Uterus (tissue), 4 donors: ENCODE results near the gene YTHDF1. TPM values are rescaled to one million over a fixed set of nuclear protein-coding genes. Genes with fewer than 3 reads are reported as not detected.

Source experiments
- DNase-seq, 2 donors: peaks; one replicate each; pipeline ENCODE4 v3.0.0-alpha.2; 2019 to 2020
- H3K27ac ChIP-seq, 2 donors: fragments of 200-600 bp; sonication (generic); 1 replicate in 1 of 2; 2 replicates in 1 of 2; pipeline ENCODE4 v1.5.1; 2016 to 2018
- H3K27me3 ChIP-seq, 2 donors: fragments of 200-600 bp; sonication (generic); one replicate each; pipeline ENCODE4 v1.5.1; 2018 to 2019; ENCODE audit warnings: control low read depth in 1 of 2
- H3K36me3 ChIP-seq, 2 donors: fragments of 200-600 bp; sonication (generic); one replicate each; pipeline ENCODE4 v1.5.1; 2019; ENCODE audit warnings: control low read depth in 1 of 2
- H3K4me1 ChIP-seq, 2 donors: fragments of 200-600 bp; sonication (generic); one replicate each; pipeline ENCODE4 v1.5.1; 2018 to 2019; ENCODE audit warnings: control low read depth in 1 of 2
- H3K4me3 ChIP-seq, 2 donors: fragments of 200-600 bp; sonication (generic); 1 replicate in 1 of 2; 2 replicates in 1 of 2; pipeline ENCODE4 v1.5.1; 2018 to 2019; ENCODE audit warnings: mild to moderate bottlenecking in 1 of 2
- H3K9me3 ChIP-seq, 2 donors: fragments of 200-600 bp; sonication (generic); one replicate each; pipeline ENCODE4 v1.5.1; 2019; ENCODE audit warnings: control low read depth in 1 of 2
- POLR2A ChIP-seq, 2 donors: fragments of 450-650 bp; IDR thresholded peaks; one replicate each; pipeline ENCODE4 v1.6.1; 2016; ENCODE audit warnings: antibody characterized with exemption in 2 of 2, mild to moderate bottlenecking in 1 of 2, moderate library complexity in 1 of 2
- intact Hi-C: fragments of 100-400 bp; cut with DNase I; formaldehyde crosslinking; loops from one replicate; pipeline ENCODE4 v1.15.1; 2023; ENCODE audit warnings: low total_unique reads
- total RNA-seq, 4 donors: library from RNA; depleted of rRNA in 3 of 4; stranded (reverse); fragments of >200 nt in 3 of 4; gene quantifications; one replicate each; pipeline versions ENCODE4 v1.1.0 to v1.2.4, GENCODE V29; 2014 to 2023
- TF ChIP-seq, protein P1 (sequence below), 4 experiments: fragments of 200-600 bp in 2 of 4; fragments of 450-650 bp in 2 of 4; sonication (generic) in 2 of 4; IDR thresholded peaks; one replicate each; pipeline ENCODE4 v1.5.1; 2016 to 2019; ENCODE audit warnings: antibody characterized with exemption in 4 of 4, mild to moderate bottlenecking in 2 of 4, moderate library complexity in 1 of 4
- donor health status: DM: yes; HTN: yes; CAD: no.

YTHDF1 gene
- total RNA-seq, 4 donors from 2014 or later = 17.9 to 35.8 (median 25.8) TPM

DNA sequence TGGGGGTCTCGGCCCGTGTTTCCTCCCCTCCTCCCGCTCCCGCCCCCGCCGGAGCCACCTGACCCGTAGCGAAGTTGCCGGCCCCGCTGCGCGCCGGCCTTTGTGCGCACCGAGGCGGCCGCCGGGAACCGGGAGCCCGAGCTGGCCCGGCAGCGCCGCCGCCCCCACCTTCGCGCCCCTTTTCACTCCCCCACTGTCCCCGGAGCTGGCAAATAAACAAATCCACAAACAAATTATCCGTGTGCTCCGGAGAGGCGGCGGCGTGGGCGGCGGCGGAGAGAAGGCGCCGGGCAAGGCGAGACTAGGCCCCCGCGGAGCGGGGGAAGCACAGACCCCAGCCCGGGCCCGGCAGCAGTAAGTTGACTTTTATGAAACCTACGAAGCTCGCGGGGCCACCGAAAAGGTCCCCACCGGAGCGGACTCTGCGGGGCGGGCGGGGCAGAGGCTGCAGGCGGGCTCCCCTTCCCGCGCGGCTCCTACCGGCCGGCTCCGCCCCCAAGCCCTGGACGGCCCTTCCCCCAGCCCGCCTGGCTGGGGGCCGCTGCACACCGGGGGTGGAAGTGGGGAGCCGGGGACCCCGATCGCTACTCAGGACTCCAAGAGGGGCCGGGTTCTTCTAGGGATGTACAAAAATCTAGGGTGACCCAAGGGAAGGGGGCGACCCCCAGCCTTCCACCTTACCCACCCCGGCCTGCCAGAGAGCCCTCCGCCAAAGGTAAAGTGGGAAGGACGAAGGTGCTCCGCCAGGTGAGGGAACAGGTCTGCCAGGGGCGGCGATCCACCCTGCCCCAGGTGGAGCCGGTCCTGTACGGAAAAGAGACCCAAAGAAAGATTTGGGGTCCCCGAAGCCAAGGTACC, 40.7 kb downstream of the YTHDF1 start:
- no peak for DNase-seq
- H3K9me3 ChIP-seq = no peaks in the 10 kb centered on the region
- no peaks in the 10 kb centered on the region for H3K36me3 ChIP-seq
- peaks cover 0 to 31% of the 10 kb centered on the region in 2 donors for H3K4me1 ChIP-seq
- H3K4me3 ChIP-seq = no peak overlapping the region
- intact Hi-C loops = no loop called here
- peaks cover 18 to 50% of the 10 kb centered on the region in 2 donors for H3K27me3 ChIP-seq
- TF ChIP-seq POLR2A (IDR thresholded peaks at IDR 0.05) = no peak
- H3K27ac ChIP-seq = no peak overlapping the region

DNA sequence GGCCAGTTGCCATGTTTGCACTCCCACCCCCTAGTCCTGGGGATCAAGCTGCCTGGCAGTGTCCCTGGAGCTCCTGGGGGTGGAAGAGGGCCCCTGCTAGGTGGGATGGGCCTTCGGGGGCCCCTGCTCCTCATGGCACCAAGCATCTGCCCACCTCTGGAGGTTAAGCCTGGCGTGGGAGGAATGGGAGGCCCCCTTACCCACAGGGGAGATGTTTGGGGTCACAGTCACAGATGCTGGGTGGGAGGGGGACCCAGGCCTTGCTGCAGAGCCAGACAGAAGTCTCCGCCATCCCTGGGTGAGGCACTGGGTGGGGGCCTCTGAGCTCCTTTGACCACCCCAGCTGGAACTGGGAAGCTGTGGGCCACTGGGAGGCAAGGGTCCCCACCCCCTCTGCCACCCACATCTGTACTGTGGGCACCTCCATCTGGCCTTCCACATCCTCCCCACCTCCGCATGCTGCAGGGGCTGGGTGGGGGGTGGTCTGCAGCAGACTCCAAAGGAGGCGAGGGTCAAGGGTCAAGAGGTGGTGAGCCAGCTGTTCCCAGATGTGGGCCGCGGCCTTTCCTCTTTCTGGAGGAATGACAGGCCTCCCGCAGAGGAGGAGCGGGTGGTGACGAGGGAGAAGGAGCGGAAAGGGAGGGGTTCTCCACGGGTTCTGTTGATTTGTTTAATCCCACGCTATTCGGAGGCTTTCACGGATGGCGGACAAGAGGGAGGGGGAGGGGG, 41.5 kb downstream of the YTHDF1 start:
- intact Hi-C loops = no loop called here
- Histone ChIP-seq H3K27ac (no peak overlapping the region), H3K9me3 (no peaks in the 10 kb centered on the region), H3K36me3 (no peaks in the 10 kb centered on the region), H3K27me3 (peaks cover 18 to 43% of the 10 kb centered on the region in 2 donors), H3K4me1 (peaks cover 0 to 31% of the 10 kb centered on the region in 2 donors), H3K4me3 (no peak overlapping the region)
- no peak for TF ChIP-seq POLR2A (IDR thresholded peaks at IDR 0.05)
- TF ChIP-seq, protein P1, sequence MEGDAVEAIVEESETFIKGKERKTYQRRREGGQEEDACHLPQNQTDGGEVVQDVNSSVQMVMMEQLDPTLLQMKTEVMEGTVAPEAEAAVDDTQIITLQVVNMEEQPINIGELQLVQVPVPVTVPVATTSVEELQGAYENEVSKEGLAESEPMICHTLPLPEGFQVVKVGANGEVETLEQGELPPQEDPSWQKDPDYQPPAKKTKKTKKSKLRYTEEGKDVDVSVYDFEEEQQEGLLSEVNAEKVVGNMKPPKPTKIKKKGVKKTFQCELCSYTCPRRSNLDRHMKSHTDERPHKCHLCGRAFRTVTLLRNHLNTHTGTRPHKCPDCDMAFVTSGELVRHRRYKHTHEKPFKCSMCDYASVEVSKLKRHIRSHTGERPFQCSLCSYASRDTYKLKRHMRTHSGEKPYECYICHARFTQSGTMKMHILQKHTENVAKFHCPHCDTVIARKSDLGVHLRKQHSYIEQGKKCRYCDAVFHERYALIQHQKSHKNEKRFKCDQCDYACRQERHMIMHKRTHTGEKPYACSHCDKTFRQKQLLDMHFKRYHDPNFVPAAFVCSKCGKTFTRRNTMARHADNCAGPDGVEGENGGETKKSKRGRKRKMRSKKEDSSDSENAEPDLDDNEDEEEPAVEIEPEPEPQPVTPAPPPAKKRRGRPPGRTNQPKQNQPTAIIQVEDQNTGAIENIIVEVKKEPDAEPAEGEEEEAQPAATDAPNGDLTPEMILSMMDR (IDR thresholded peaks at IDR 0.05) = no peak
- no peak for DNase-seq

DNA sequence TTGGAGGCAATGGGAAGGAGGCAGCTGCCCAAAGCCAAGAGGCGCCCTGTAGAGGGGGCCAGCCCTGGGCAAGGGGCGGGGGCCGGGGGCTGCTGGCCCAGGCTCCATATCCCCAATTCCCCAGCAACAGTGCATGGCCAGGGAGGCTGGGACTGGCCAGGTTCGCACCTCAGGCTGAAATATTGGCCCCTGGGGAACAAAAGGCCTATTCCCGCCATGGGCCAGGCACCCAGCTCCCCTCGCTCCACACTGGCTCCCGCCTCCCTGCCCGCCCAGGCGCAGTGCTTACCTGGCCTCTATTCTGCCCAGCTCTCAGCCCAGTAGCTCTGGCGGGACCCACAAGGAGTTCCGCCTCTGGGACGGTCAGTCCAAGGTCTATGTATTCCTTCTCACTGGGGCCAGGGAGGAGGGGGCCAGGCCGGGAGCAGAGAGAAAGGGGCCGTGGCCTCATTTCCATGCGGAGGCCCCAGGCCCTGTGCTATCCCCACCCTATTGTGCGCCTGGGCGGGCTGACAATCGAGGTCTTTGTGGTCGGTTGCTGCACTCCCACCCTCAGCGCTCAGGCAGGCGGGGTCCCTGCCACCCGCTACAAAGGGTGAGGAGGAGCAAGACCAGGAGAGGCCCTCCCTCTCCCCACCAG, 42.3 kb downstream of the YTHDF1 start:
- no peak for TF ChIP-seq POLR2A (IDR thresholded peaks at IDR 0.05)
- TF ChIP-seq, protein P1 (IDR thresholded peaks at IDR 0.05) = no peak

DNA sequence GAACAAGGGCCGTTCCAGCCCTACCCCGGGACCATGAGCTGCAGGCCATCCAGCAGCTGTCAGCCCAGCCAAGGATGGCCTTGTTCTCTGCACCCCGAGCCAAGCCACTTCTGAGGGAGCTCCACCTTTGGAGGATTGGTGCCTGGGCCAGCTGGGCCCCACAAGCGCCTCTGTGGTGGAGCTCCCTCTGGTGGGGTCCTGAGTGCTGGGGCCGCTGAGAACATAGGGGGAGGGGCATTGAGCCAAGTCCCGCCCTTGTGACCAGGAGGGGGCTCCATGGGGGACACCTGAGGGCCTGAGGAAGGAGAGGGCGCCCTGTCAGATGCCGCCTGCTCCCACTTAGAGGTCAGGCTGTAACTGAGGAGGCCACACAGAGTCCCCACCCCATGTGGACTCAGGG, 43.2 kb downstream of the YTHDF1 start:
- Histone ChIP-seq H3K27me3 (peaks cover 11 to 37% of the 10 kb centered on the region in 2 donors), H3K4me3 (no peak overlapping the region), H3K9me3 (no peaks in the 10 kb centered on the region), H3K36me3 (no peaks in the 10 kb centered on the region), H3K27ac (no peak overlapping the region), H3K4me1 (peaks cover 0 to 14% of the 10 kb centered on the region in 2 donors)
- DNase-seq = no peak
- intact Hi-C loops = no loop called here
- TF ChIP-seq, protein P1 (IDR thresholded peaks at IDR 0.05) = no peak
- TF ChIP-seq POLR2A (IDR thresholded peaks at IDR 0.05) = no peak

More for the DNA sequence above, 42.3 kb downstream of the YTHDF1 start:
- intact Hi-C loops = no loop called here
- Histone ChIP-seq H3K36me3 (no peaks in the 10 kb centered on the region), H3K27me3 (peaks cover 18 to 37% of the 10 kb centered on the region in 2 donors), H3K9me3 (no peaks in the 10 kb centered on the region), H3K27ac (no peak overlapping the region), H3K4me1 (peaks cover 0 to 23% of the 10 kb centered on the region in 2 donors), H3K4me3 (no peak overlapping the region)
- no peak for DNase-seq

DNA sequence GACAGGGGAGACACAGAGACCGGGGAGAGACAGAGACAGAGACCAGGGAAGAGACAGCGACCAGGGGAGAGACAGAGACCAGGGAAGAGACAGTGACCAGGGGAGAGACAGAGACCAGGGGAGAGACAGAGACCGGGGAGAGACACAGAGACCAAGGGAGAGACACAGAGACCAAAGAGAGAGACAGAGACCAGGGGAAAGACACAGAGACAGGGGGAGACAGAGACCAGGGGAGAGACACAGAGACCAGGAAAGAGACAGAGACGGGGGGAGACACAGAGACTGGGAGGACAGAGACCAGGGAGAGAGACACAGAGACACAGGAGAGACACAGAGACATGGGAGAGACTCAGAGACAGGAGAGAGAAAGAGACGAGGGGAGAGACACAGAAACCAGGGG, 43.9 kb downstream of the YTHDF1 start:
- no peaks in the 10 kb centered on the region for H3K36me3 ChIP-seq
- peaks cover 11 to 37% of the 10 kb centered on the region in 2 donors for H3K27me3 ChIP-seq
- H3K4me3 ChIP-seq = no peak overlapping the region
- TF ChIP-seq POLR2A (IDR thresholded peaks at IDR 0.05) = no peak
- TF ChIP-seq, protein P1 (IDR thresholded peaks at IDR 0.05) = no peak
- H3K9me3 ChIP-seq = no peaks in the 10 kb centered on the region
- peaks cover 0 to 6% of the 10 kb centered on the region in 2 donors for H3K4me1 ChIP-seq
- intact Hi-C loops = no loop called here
- no peak overlapping the region for H3K27ac ChIP-seq
- DNase-seq = no peak
